DOHH2 (cell line): Measurements from ENCODE around the gene ERH.
"Not testable (repeated sequence)": the region's sequence is repeated elsewhere in the genome, so short reads cannot be mapped to it uniquely, and the experiment has no call there.

Experiments used
- H3F3A ChIP-seq: fragments of 200-600 bp; sonication (generic), shearing (Covaris generic); 2 replicates; pipeline ENCODE4 v1.6.0; 2016; ENCODE audit warnings: antibody characterized with exemption, mild to moderate bottlenecking; ENCODE audit not compliant: control insufficient read depth, insufficient read depth
- H3K27ac ChIP-seq: fragments of 200-600 bp; sonication (generic); 2 replicates; pipeline ENCODE4 v1.5.1; 2014; ENCODE audit warnings: low read depth, mild to moderate bottlenecking, low read length, moderate library complexity
- H3K27me3 ChIP-seq: fragments of 200-600 bp; sonication (generic); 2 replicates; pipeline ENCODE4 v1.6.1; 2014; ENCODE audit warnings: mild to moderate bottlenecking, low read length, mixed read lengths; ENCODE audit not compliant: control insufficient read depth
- H3K36me3 ChIP-seq: fragments of 200-600 bp; sonication (generic); 2 replicates; pipeline ENCODE4 v1.6.1; 2014; ENCODE audit warnings: mild to moderate bottlenecking, low read length, moderate library complexity, mixed read lengths; ENCODE audit not compliant: control insufficient read depth
- H3K4me1 ChIP-seq: fragments of 200-600 bp; sonication (generic); 2 replicates; pipeline ENCODE4 v1.6.1; 2014; ENCODE audit warnings: mild to moderate bottlenecking, low read length, mixed read lengths; ENCODE audit not compliant: control insufficient read depth
- H3K4me2 ChIP-seq: fragments of 200-600 bp; sonication (generic); 2 replicates; pipeline ENCODE4 v1.6.0; 2014; ENCODE audit warnings: mild to moderate bottlenecking, low read length, moderate library complexity
- H3K4me3 ChIP-seq: fragments of 200-600 bp; sonication (generic); 2 replicates; pipeline ENCODE4 v1.5.1; 2014; ENCODE audit warnings: mild to moderate bottlenecking, low read length, mixed read lengths
- H3K79me2 ChIP-seq: fragments of 200-600 bp; sonication (generic); 2 replicates; pipeline ENCODE4 v1.6.1; 2014; ENCODE audit warnings: mild to moderate bottlenecking, low read length, mixed read lengths; ENCODE audit not compliant: control insufficient read depth
- H3K9me2 ChIP-seq: fragments of 200-600 bp; sonication (generic); replicated peaks from 2 replicates; pipeline ENCODE4 v1.6.1; 2014; ENCODE audit warnings: mild to moderate bottlenecking, low read length, mixed read lengths; ENCODE audit not compliant: control insufficient read depth
- H3K9me3 ChIP-seq: fragments of 200-600 bp; sonication (generic); 2 replicates; pipeline ENCODE4 v1.6.1; 2014; ENCODE audit warnings: antibody characterized with exemption, low read length, mixed read lengths; ENCODE audit not compliant: control insufficient read depth, insufficient read depth
- H4K20me1 ChIP-seq: fragments of 200-600 bp; sonication (generic); 2 replicates; pipeline ENCODE4 v1.6.0; 2014; ENCODE audit warnings: low read depth, mild to moderate bottlenecking, antibody characterized with exemption, low read length, moderate library complexity; ENCODE audit not compliant: control insufficient read depth, insufficient read depth
- EZH2phosphoT487 ChIP-seq: fragments of 200-600 bp; sonication (generic); IDR thresholded peaks from 2 replicates; pipeline ENCODE4 v1.6.1; 2017; ENCODE audit warnings: borderline replicate concordance, mild to moderate bottlenecking, antibody characterized with exemption, low read length, moderate library complexity, mixed read lengths
- TF ChIP-seq, protein P1 (sequence below): fragments of 200-600 bp; sonication (generic); IDR thresholded peaks from one replicate; pipeline ENCODE4 v1.5.1; 2014; ENCODE audit warnings: antibody characterized with exemption, mild to moderate bottlenecking, low read depth, low read length; ENCODE audit not compliant: poor library complexity, severe bottlenecking

The ERH gene

DNA sequence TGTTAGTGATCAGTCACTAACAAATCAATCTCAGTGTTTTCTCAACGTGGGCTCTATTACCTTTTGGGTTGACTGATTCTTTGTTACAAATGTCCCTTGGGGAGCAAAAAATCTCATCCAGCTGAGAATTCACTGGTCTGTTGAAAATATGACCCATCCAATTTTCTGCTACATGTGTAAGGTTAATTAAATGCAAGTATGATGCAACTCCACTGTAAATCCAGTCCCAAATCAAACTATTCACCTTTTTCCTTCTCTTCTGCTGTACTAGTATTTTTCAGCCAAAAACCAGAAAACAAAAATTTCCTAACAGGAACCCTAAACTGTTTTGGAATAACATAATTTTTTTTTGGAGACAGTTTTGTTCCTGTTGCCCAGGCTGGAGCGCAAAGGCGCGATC, 2.2 kb downstream of the ERH start:
- no peaks in the 10 kb centered on the region for H3K9me2 ChIP-seq
- H3F3A ChIP-seq = no peaks in the 10 kb centered on the region
- peak overlapping the region; percentile 88 for H3K4me2 ChIP-seq
- no peak for TF ChIP-seq EZH2phosphoT487
- TF ChIP-seq, protein P1, sequence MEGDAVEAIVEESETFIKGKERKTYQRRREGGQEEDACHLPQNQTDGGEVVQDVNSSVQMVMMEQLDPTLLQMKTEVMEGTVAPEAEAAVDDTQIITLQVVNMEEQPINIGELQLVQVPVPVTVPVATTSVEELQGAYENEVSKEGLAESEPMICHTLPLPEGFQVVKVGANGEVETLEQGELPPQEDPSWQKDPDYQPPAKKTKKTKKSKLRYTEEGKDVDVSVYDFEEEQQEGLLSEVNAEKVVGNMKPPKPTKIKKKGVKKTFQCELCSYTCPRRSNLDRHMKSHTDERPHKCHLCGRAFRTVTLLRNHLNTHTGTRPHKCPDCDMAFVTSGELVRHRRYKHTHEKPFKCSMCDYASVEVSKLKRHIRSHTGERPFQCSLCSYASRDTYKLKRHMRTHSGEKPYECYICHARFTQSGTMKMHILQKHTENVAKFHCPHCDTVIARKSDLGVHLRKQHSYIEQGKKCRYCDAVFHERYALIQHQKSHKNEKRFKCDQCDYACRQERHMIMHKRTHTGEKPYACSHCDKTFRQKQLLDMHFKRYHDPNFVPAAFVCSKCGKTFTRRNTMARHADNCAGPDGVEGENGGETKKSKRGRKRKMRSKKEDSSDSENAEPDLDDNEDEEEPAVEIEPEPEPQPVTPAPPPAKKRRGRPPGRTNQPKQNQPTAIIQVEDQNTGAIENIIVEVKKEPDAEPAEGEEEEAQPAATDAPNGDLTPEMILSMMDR = no peak
- H3K4me1 ChIP-seq = peaks cover 63% of the 10 kb centered on the region
- peaks cover 98% of the 10 kb centered on the region for H3K79me2 ChIP-seq
- no peaks in the 10 kb centered on the region for H3K9me3 ChIP-seq
- H3K27ac ChIP-seq = no peak overlapping the region
- peak overlapping the region; percentile 89 for H3K4me3 ChIP-seq
- H3K27me3 ChIP-seq = no peaks in the 10 kb centered on the region
- peaks cover 22% of the 10 kb centered on the region for H4K20me1 ChIP-seq
- peaks cover 77% of the 10 kb centered on the region for H3K36me3 ChIP-seq

DNA sequence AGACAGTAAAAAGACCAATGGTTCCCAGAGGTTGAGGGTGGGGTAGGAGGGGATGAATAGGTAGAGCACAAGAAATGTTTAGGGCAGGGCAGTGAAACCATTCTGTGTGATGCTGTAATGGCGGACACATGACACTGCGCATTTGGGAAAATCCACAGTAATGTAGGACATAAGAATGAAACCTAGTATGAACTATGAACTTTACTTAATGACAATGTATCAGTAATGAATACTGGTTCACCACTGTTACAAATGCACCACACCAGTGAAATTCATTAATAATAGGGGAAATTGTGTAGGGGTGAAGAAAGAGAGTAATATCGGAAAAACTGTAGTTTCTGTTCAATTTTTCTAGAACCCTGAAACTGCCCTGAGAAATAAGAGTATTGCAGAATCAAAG, 5.6 kb downstream of the ERH start:
- H3K4me3 ChIP-seq = 0 out of 2 replicates have a peak overlapping the region, but pooled peaks have one; percentile 14
- TF ChIP-seq, protein P1 = no peak
- TF ChIP-seq EZH2phosphoT487 = no peak
- no peak overlapping the region for H3K27ac ChIP-seq
- no peaks in the 10 kb centered on the region for H3F3A ChIP-seq
- H3K9me2 ChIP-seq = no peaks in the 10 kb centered on the region
- H3K9me3 ChIP-seq = no peaks in the 10 kb centered on the region
- H3K27me3 ChIP-seq = no peaks in the 10 kb centered on the region
- peaks cover 47% of the 10 kb centered on the region for H3K4me1 ChIP-seq
- H3K79me2 ChIP-seq = peaks cover 99% of the 10 kb centered on the region
- peaks cover 96% of the 10 kb centered on the region for H3K36me3 ChIP-seq
- H3K4me2 ChIP-seq = peak overlapping the region; percentile 43
- H4K20me1 ChIP-seq = peaks cover 31% of the 10 kb centered on the region

DNA sequence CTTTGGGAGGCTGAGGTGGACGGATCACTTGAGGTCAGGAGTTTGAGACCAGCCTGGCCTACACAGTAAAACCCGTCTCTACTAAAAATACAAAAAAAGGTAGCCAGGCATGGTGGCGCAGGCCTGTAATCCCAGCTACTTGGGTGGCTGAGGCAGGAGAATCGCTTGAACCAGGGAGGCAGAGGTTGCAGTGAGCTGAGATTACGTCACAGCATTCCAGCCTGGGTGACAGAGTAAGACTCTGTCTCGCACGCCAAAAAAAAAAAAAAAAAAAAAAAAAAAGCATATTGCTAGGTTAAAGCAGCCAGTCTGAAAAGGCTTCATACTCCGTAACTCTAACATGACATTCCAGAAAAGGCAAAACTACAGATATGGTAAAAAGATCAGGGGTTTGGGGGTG, 6.7 kb downstream of the ERH start:
- not testable (repeated sequence) for H3F3A ChIP-seq, H3K27ac ChIP-seq, H3K4me3 ChIP-seq, H3K9me2 ChIP-seq, H3K27me3 ChIP-seq, H3K9me3 ChIP-seq, H3K4me2 ChIP-seq
- H4K20me1 ChIP-seq = peaks cover 22% of the 10 kb centered on the region
- peaks cover 99% of the 10 kb centered on the region for H3K79me2 ChIP-seq
- peaks cover 40% of the 10 kb centered on the region for H3K4me1 ChIP-seq
- peaks cover 96% of the 10 kb centered on the region for H3K36me3 ChIP-seq

DNA sequence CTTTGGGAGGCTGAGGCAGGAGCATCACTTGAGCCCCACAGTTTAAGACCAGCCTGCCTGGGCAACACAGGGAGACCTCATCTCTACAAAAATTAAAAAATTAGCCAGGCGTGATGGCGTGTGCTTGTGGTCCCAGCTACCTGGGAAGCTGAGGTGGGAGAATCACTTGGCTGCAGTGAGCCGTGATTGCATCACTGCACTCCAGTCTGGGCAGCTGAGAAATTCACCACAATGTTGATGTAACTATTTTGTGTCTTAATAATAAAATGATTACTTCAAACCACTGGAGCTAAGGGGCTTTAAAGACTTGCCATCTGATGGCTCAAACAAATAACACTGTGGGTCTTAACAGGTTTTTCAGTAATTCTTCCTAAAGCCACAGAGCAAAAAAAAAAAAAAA, 10.8 kb downstream of the ERH start:
- Histone ChIP-seq H3K4me1 (peaks cover 1% of the 10 kb centered on the region), H3K36me3 (peaks cover 96% of the 10 kb centered on the region), H3K4me3 (no peak overlapping the region), H3K79me2 (peaks cover 99% of the 10 kb centered on the region), H3K9me3 (no peaks in the 10 kb centered on the region), H3K27me3 (no peaks in the 10 kb centered on the region), H4K20me1 (peaks cover 18% of the 10 kb centered on the region), H3F3A (peaks cover 2% of the 10 kb centered on the region; the same call in 1 of the 2 replicates), H3K27ac (no peak overlapping the region), H3K4me2 (no peak overlapping the region), H3K9me2 (no peaks in the 10 kb centered on the region)
- TF ChIP-seq, protein P1 = no peak
